Stomach (tissue), 9 donors: ENCODE results near the gene ITGAD. TPM values are rescaled to one million over a fixed set of nuclear protein-coding genes. Genes with fewer than 3 reads are reported as not detected.

Experiments
- DNase-seq, 2 donors: peaks; one replicate each; pipeline versions ENCODE4 v3.0.0 to v3.0.0-alpha.2; 2013 to 2019
- H3K27ac ChIP-seq, 5 donors: fragments of 200-600 bp in 4 of 5; sonication (generic) in 4 of 5; one replicate each; pipeline ENCODE4 v1.5.1; 2013 to 2019; ENCODE audit warnings: mild to moderate bottlenecking in 1 of 5, moderate library complexity in 1 of 5
- H3K27me3 ChIP-seq, 3 donors: fragments of 200-600 bp; sonication (generic); one replicate each; pipeline ENCODE4 v1.5.1; 2017 to 2019; ENCODE audit warnings: mixed run types in 1 of 3
- H3K36me3 ChIP-seq, 4 donors: fragments of 200-600 bp; sonication (generic); 1 replicate in 3 of 4; 2 replicates in 1 of 4; pipeline ENCODE4 v1.5.1; 2016 to 2019
- H3K4me1 ChIP-seq, 4 donors: fragments of 200-600 bp; sonication (generic); one replicate each; pipeline ENCODE4 v1.5.1; 2016 to 2019
- H3K4me3 ChIP-seq, 4 donors: fragments of 200-600 bp; sonication (generic) in 3 of 4; one replicate each; pipeline ENCODE4 v1.5.1; 2016 to 2019; ENCODE audit warnings: mild to moderate bottlenecking in 1 of 4
- H3K9me3 ChIP-seq, 4 donors: fragments of 200-600 bp; sonication (generic); one replicate each; pipeline ENCODE4 v1.5.1; 2016 to 2019
- CTCF ChIP-seq, 7 experiments: fragments of 450-650 bp in 4 of 7; fragments of 200-600 bp in 3 of 7; sonication (generic) in 3 of 7; IDR thresholded peaks; one replicate each; pipeline ENCODE4 v1.5.1; 2016 to 2019; ENCODE audit warnings: antibody characterized with exemption in 7 of 7, control low read depth in 2 of 7, mild to moderate bottlenecking in 1 of 7
- EP300 ChIP-seq: sonication (generic); formaldehyde crosslinking; IDR thresholded peaks from one replicate; pipeline ENCODE4 v1.6.1; 2017; ENCODE audit warnings: antibody characterized with exemption
- POLR2A ChIP-seq, 4 donors: fragments of 450-650 bp; IDR thresholded peaks; one replicate each; pipeline ENCODE4 v1.6.1; 2016; ENCODE audit warnings: antibody characterized with exemption in 4 of 4, control low read depth in 2 of 4, mild to moderate bottlenecking in 1 of 4, moderate library complexity in 1 of 4
- POLR2AphosphoS5 ChIP-seq, 3 donors: sonication (generic); formaldehyde crosslinking; IDR thresholded peaks; one replicate each; pipeline ENCODE4 v1.6.1; 2016; ENCODE audit warnings: antibody characterized with exemption in 3 of 3
- WGBS, 5 donors: extraction: QIAGEN DNeasy Blood & Tissue Kit in 3 of 5; methylation state at CpG; one replicate each; pipeline versions ENCODE4 v1.1.5 to v1.1.7; 2013 to 2018; 5-methylcytosine and 5-hydroxymethylcytosine counted together
- intact Hi-C: fragments of 100-400 bp; cut with DNase I; formaldehyde crosslinking; loops from one replicate; pipeline ENCODE4 v1.15.1; 2023; ENCODE audit warnings: low total_unique reads
- polyA plus RNA-seq, 3 donors: library from polyadenylated mRNA; stranded (reverse); fragments of 200-250 nt; gene quantifications; one replicate each; pipeline ENCODE4 v1.2.3, GENCODE V29; 2013
- total RNA-seq, 5 donors: library from RNA; depleted of rRNA; stranded (reverse); fragments of >200 nt; gene quantifications; one replicate each; pipeline versions ENCODE4 v1.1.0 to v1.2.3, GENCODE V29; 2014 to 2016
- donor health status: healthy with polysubstance abuse.
- donor health status: Bipolar disorder and iron deficiency.
- donor health status: healthy.

Gene ITGAD
- total and polyA plus RNA-seq, 8 donors, result 0.29 to 0.37 TPM; not detected in 6

GRCh38 chr16:31455601-31456314 lies 62.6 kb downstream of the ITGAD start:
- intact Hi-C loops, result loop anchor here (10.0 kb wide), 1 partner anchor 271 kb away; the partner anchor contains the start of gene FUS
- H3K4me1 ChIP-seq, result peaks cover 70 to 82% (median 76%) of the 10 kb centered on the region in 4 donors
- H3K4me3 ChIP-seq, result peak overlapping the region in 1 of 4 donors; percentile 14
- WGBS, 5 donors, result 66 to 75% (median 71%) methylated on average over 17 of the region's 17 CpGs
- H3K27ac ChIP-seq, result peak overlapping the region in 1 of 5 donors; percentile 16
- TF ChIP-seq POLR2A (IDR thresholded peaks at IDR 0.05), result no peak
- TF ChIP-seq CTCF (IDR thresholded peaks at IDR 0.05), result no peak
- TF ChIP-seq POLR2AphosphoS5 (IDR thresholded peaks at IDR 0.05), result no peak
- TF ChIP-seq EP300, result no peak
- no peaks in the 10 kb centered on the region for H3K9me3 ChIP-seq
- DNase-seq, result no peak
- no peaks in the 10 kb centered on the region for H3K36me3 ChIP-seq
- no peaks in the 10 kb centered on the region for H3K27me3 ChIP-seq

- no peaks in the 10 kb centered on the region for H3K27me3 ChIP-seq
- H3K4me1 ChIP-seq, result peaks cover 64 to 84% (median 72%) of the 10 kb centered on the region in 4 donors
- no peak for DNase-seq
- peaks cover 3 to 7% (median 4%) of the 10 kb centered on the region in 4 donors for H3K36me3 ChIP-seq
- peak overlapping the region in 2 of 4 donors; percentile 83 to 89 for H3K4me3 ChIP-seq
- 77 to 85% (median 79%) methylated on average over 8 of the region's 8 CpGs for WGBS, 5 donors
- intact Hi-C loops, result loop anchor here (10.0 kb wide), 1 partner anchor 272 kb away; the partner anchor contains the start of gene FUS
- TF ChIP-seq POLR2A (IDR thresholded peaks at IDR 0.05) (no peak), CTCF (IDR thresholded peaks at IDR 0.05) (no peak), POLR2AphosphoS5 (IDR thresholded peaks at IDR 0.05) (no peak), EP300 (no peak)
- peak overlapping the region in 2 of 5 donors; percentile 100 for H3K27ac ChIP-seq
- H3K9me3 ChIP-seq, result no peaks in the 10 kb centered on the region
Measured at GRCh38 chr16:31456988-31457360, 63.8 kb downstream of the ITGAD start.

GRCh38 chr16:31458073-31458843 lies 65.1 kb downstream of the ITGAD start:
- Histone ChIP-seq H3K4me3 (peak overlapping the region; percentile 68 to 89 (median 84)), H3K27ac (peak overlapping the region; percentile 99 to 100 (median 100)), H3K9me3 (no peaks in the 10 kb centered on the region), H3K27me3 (no peaks in the 10 kb centered on the region), H3K4me1 (peaks cover 53 to 71% (median 61%) of the 10 kb centered on the region in 4 donors), H3K36me3 (peaks cover 16 to 19% (median 16%) of the 10 kb centered on the region in 4 donors)
- 0 to 2% (median 1%) methylated on average over 5 to 42 of the region's 42 CpGs for WGBS, 5 donors
- intact Hi-C loops, result loop anchor here (10.0 kb wide), 1 partner anchor 273 kb away; the partner anchor contains the start of gene FUS
- TF ChIP-seq EP300 (no peak), CTCF (IDR thresholded peaks at IDR 0.05) (peak in 1 of 7 experiments; percentile 14), POLR2AphosphoS5 (IDR thresholded peaks at IDR 0.05) (no peak), POLR2A (IDR thresholded peaks at IDR 0.05) (no peak)
- DNase-seq, result peak; percentile 57 to 84
